Iris pigment epithelial cell (primary cell): ENCODE results near the gene SIGLEC10.

Source experiments
- DNase-seq: peaks from one replicate; pipeline ENCODE4 v3.0.0-alpha.2; 2011; ENCODE audit warnings: low read depth

Gene SIGLEC10

GRCh38 chr19:51365211-51365964 lies 52.1 kb downstream of the SIGLEC10 start:
- DNase-seq, result peak; percentile 59

DNA sequence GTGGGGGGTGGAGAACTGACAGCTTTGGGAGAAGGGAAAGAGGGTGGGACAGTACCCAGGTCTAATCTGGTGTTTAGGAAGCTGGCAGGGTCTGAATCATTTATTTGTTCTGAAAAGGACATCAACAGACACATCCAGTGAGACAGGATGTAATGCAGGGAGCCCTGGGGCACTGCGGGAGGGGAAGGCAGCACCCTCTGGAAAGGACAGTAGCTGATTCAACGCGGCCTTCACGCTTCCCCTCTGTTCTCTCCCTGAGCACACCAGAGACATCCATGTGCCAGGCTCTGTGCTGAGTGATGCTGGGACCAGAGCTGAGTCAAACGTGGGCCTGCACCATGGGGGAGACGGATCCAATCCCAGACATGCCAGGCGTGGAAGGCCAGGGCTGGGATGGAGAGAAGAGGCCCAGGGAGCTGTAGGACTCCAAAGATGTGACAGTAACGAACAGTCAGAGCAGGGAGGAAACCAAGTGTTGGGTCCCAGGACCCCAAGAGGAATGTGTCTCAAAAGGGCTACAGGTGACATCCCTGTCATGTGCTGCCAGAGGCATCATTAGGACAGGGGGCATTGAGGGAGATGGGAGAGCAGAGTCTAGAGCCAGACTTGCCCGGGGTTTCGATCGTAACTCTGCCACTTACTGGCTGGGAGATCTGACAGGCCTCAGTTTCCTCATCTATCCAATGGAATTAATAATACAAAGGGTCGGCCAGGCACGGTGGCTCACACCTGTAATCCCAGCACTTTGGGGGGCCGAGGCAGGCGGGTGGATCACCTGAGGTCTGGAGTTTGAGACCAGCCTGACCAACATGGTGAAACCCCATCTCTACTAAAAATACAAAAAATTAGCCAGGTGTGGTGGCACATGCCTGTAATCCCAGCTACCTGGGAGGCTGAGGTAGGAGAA lies 53.0 kb downstream of the SIGLEC10 start:
- no peak for DNase-seq

DNA sequence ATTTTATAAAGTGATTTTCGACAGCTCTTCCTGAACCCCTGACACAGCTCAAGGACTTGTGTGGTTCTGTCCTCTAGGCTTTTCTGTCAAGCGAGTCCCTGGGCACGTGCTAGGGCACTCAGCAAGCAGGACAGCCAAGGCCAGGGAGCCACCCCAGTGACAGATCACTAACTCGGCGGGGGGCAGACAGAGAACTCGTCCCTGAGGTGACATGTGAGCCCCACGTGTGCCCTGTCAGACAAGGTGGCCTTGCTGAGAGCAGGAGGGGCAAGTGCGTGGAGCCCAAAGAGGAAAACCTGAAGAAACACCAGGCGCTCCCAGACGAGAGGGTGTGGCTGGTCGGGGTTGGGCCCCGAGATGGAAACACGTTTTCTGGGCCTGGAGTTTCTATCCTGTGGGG lies 56.2 kb downstream of the SIGLEC10 start:
- no peak for DNase-seq
